HepG2 (cell line): ENCODE data around the gene TENM3. TPM values are rescaled to one million over a fixed set of nuclear protein-coding genes. Genes with fewer than 3 reads are reported as not detected.
A peak's percentile ranks its signal among the peaks of the same experiment; 100 is the strongest.

Experiments used
- ATAC-seq: fragments of 200-7000 bp; cut with Tn5 transposase; 3 replicates; pipeline ENCODE4 v1.9.1; 2020; ENCODE audit warnings: mild to moderate bottlenecking, moderate library complexity
- BruUV-seq: library from RNA; stranded (reverse); fragments of 400-500 nt; replicated peaks from 2 replicates; lab custom pipeline; 2021; lab: Mats Ljungman, UMichigan
- CTCF ChIA-PET: fragments of 300-600 bp; formaldehyde crosslinking; extraction: SDS; loops from one replicate; lab custom pipeline; 2021; ENCODE audit warnings: low total read pairs, inconsistent platforms, low intra/inter-chr PET ratio; lab: Yijun Ruan, JAX
- POLR2A ChIA-PET: fragments of 350-600 bp; sonication (Branson Sonifier 250); formaldehyde crosslinking; loops from one replicate; lab custom pipeline; 2020; ENCODE audit warnings: antibody characterized with exemption, inconsistent platforms; lab: Yijun Ruan, JAX
- DNase-seq: peaks from one replicate; pipeline ENCODE4 v3.0.0-alpha.2; 2015; ENCODE audit warnings: low spot score
- FAIRE-seq: peaks from 3 replicates; lab custom pipeline; 2011; peaks lifted over from hg19 to GRCh38; lab: Jason Lieb, UNC
- H2AFZ ChIP-seq: one replicate; pipeline ENCODE4 v1.6.1; 2011; ENCODE audit warnings: low read length, inconsistent platforms
- H3K27ac ChIP-seq: fragments of 300-600 bp; 3 replicates; pipeline ENCODE4 v1.8.0; 2011; ENCODE audit warnings: mixed run types, mild to moderate bottlenecking, mixed read lengths, low read length, inconsistent platforms; ENCODE audit not compliant: insufficient read depth; ENCODE audit errors: extremely low read length
- H3K27me3 ChIP-seq, 2 experiments: fragments of 200-600 bp in 1 of 2; 2 replicates in 1 of 2; 3 replicates in 1 of 2; pipeline versions ENCODE4 v1.6.0 to v1.8.0; 2011; ENCODE audit warnings: low read length in 2 of 2, mild to moderate bottlenecking in 2 of 2, moderate library complexity in 2 of 2, inconsistent platforms in 1 of 2; ENCODE audit not compliant: insufficient read depth in 2 of 2, control insufficient read depth in 1 of 2
- H3K36me3 ChIP-seq, 2 experiments: fragments of 200-600 bp in 1 of 2; replicated peaks in 1 of 2; 2 replicates in 1 of 2; 3 replicates in 1 of 2; pipeline versions ENCODE4 v1.5.1 to v1.8.0; 2011; ENCODE audit warnings: low read length in 2 of 2, inconsistent platforms in 1 of 2; ENCODE audit not compliant: insufficient read depth in 2 of 2, control insufficient read depth in 1 of 2
- H3K4me1 ChIP-seq: 2 replicates; pipeline ENCODE4 v1.5.1; 2012; ENCODE audit warnings: low read length, inconsistent platforms; ENCODE audit not compliant: insufficient read depth
- H3K4me2 ChIP-seq: 2 replicates; pipeline ENCODE4 v1.6.0; 2011; ENCODE audit warnings: low read depth, low read length, inconsistent platforms
- H3K4me3 ChIP-seq, 3 experiments: fragments of 200-600 bp in 1 of 3; sonication (generic), shearing (Covaris generic) in 1 of 3; replicated peaks in 1 of 3; 2 replicates each; pipeline ENCODE4 v1.5.1; 2011 to 2016; ENCODE audit warnings: low read length in 3 of 3, inconsistent platforms in 2 of 3, low read depth in 2 of 3, mild to moderate bottlenecking in 2 of 3, control low read depth in 1 of 3, mixed read lengths in 1 of 3; ENCODE audit not compliant: insufficient read depth in 1 of 3
- H3K79me2 ChIP-seq: one replicate; pipeline ENCODE4 v1.6.1; 2011; ENCODE audit warnings: low read length, inconsistent platforms; ENCODE audit not compliant: insufficient read depth
- H3K9ac ChIP-seq: 2 replicates; pipeline ENCODE4 v1.6.0; 2011; ENCODE audit warnings: mild to moderate bottlenecking, low read depth, low read length, inconsistent platforms; ENCODE audit not compliant: insufficient read depth
- H3K9me3 ChIP-seq: 2 replicates; pipeline ENCODE4 v1.5.1; 2012; ENCODE audit warnings: mild to moderate bottlenecking, low read length
- H4K20me1 ChIP-seq: 2 replicates; pipeline ENCODE4 v1.6.0; 2011; ENCODE audit warnings: inconsistent platforms, mild to moderate bottlenecking, low read length, moderate library complexity; ENCODE audit not compliant: insufficient read depth
- AGO1 ChIP-seq: fragments of 200-400 bp; formaldehyde crosslinking; IDR thresholded peaks from 2 replicates; pipeline ENCODE4 v1.6.1; 2017; ENCODE audit warnings: mild to moderate bottlenecking, low read depth, low read length, moderate library complexity; ENCODE audit not compliant: poor library complexity, severe bottlenecking
- DR1 ChIP-seq: sonication (generic); formaldehyde crosslinking; IDR thresholded peaks from 2 replicates; pipeline ENCODE4 v1.8.0; 2021; ENCODE audit warnings: mild to moderate bottlenecking, missing genetic modification reagents, inconsistent platforms
- ELF4 ChIP-seq: sonication (generic); formaldehyde crosslinking; IDR thresholded peaks from 2 replicates; pipeline ENCODE4 v1.5.0; 2020; ENCODE audit warnings: missing genetic modification reagents, mild to moderate bottlenecking, moderate library complexity, borderline replicate concordance
- RFXANK ChIP-seq: IDR thresholded peaks from 2 replicates; pipeline ENCODE4 v1.6.1; 2016
- SALL2 ChIP-seq: sonication (generic); formaldehyde crosslinking; IDR thresholded peaks from 2 replicates; pipeline ENCODE4 v1.8.1; 2023; ENCODE audit warnings: mild to moderate bottlenecking, missing genetic modification reagents, inconsistent platforms
- ZFP1 ChIP-seq: IDR thresholded peaks from 2 replicates; pipeline ENCODE4 v1.6.1; 2016
- ZFP36L1 ChIP-seq: sonication (generic); formaldehyde crosslinking; IDR thresholded peaks from 2 replicates; pipeline ENCODE4 v1.8.0; 2022; ENCODE audit warnings: mild to moderate bottlenecking, missing genetic modification reagents, moderate library complexity
- ZFP36L2 ChIP-seq: sonication (generic); formaldehyde crosslinking; IDR thresholded peaks from 2 replicates; pipeline ENCODE4 v1.4.0; 2020; ENCODE audit warnings: missing genetic modification reagents
- ZNF20 ChIP-seq: sonication (generic); formaldehyde crosslinking; IDR thresholded peaks from 2 replicates; pipeline ENCODE4 v1.4.0; 2020; ENCODE audit warnings: mild to moderate bottlenecking, moderate library complexity, missing genetic modification reagents
- ZNF562 ChIP-seq: sonication (generic); formaldehyde crosslinking; IDR thresholded peaks from 2 replicates; pipeline ENCODE4 v1.8.0; 2022; ENCODE audit warnings: missing genetic modification reagents, borderline replicate concordance
- ZNF652 ChIP-seq: IDR thresholded peaks from 2 replicates; pipeline ENCODE4 v1.6.1; 2016; ENCODE audit warnings: low read depth, borderline replicate concordance
- ZNF780A ChIP-seq: sonication (generic); formaldehyde crosslinking; IDR thresholded peaks from 2 replicates; pipeline ENCODE4 v1.8.0; 2022; ENCODE audit warnings: mild to moderate bottlenecking, missing genetic modification reagents, moderate library complexity
- WGBS: methylation state at CpG from one replicate; pipeline ENCODE4 v1.1.6; 2017; ENCODE audit warnings: low lambda C conversion rate; 5-methylcytosine and 5-hydroxymethylcytosine counted together
- in situ Hi-C: cut with HindIII; loops from 2 replicates; pipeline ENCODE4 v1.10.0; 2017; ENCODE audit warnings: low pct_unique_long_range_greater_than_20kb; ENCODE audit not compliant: extremely low pct_ligation_motif_present
- intact Hi-C: fragments of 100-400 bp; cut with micrococcal nuclease; formaldehyde crosslinking; loops from one replicate; pipeline ENCODE4 v1.10.0; 2022; ENCODE audit not compliant: unreplicated experiment
- polyA plus RNA-seq, 8 experiments: library from polyadenylated mRNA; depleted of rRNA in 3 of 8; stranded (reverse) in 7 of 8; unstranded in 1 of 8; fragments of >200 nt; fragmentation: Illumina TruSeq in 4 of 8; extraction: Trizol in 4 of 8; gene quantifications; 2 replicates each; pipeline versions ENCODE4 v1.2.1 to v1.2.3, GENCODE V29; 2011 to 2016; ENCODE audit warnings: low read depth in 4 of 8, missing spikeins in 1 of 8, mixed read lengths in 1 of 8; ENCODE audit not compliant: insufficient read depth in 1 of 8
- total RNA-seq, 5 experiments: library from RNA; depleted of rRNA; stranded (reverse); fragments of >200 nt; fragmentation: Illumina TruSeq; extraction: Trizol; gene quantifications; 2 replicates each; pipeline ENCODE4 v1.2.3, GENCODE V29; 2016; ENCODE audit warnings: low read depth in 1 of 5
- TF ChIP-seq, protein P1 (sequence below): sonication (generic); formaldehyde crosslinking; IDR thresholded peaks from 2 replicates; pipeline ENCODE4 v1.4.0; 2020; ENCODE audit warnings: missing genetic modification reagents, borderline replicate concordance

Gene TENM3
- total and polyA plus RNA-seq, 2 of the 13 experiments (the other 11 are each of a cell fraction or from before 2014, with no cell fraction given): 0.04 TPM; not detected in 1

DNA sequence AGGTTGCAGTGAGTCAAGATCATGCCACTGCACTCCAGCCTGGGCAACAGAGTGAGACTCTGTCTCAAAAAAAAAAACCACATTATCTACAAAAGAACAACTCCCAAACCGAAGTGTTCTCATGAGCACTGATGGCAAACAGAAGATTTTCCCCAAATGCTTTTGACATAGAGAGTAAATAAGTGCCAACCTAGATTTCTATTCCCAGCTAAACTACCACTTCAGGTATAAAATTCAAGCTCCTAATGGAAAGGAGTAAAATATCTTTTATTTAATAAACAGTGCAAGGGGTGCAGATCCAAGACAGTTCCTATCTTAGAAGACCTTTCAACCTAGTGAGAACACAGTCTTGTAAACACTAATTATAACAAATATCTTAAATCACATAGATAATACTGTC lies 170.3 kb downstream of the TENM3 start:
- BruUV-seq: no TSS peak
- Histone ChIP-seq H3K4me2 (no peak overlapping the region), H3K36me3 (no peaks in the 10 kb centered on the region), H3K27me3 (peaks cover 0 to 5% of the 10 kb centered on the region in 2 experiments; a peak in 1 of 5 replicates), H3K79me2 (no peaks in the 10 kb centered on the region), H3K4me1 (no peaks in the 10 kb centered on the region), H3K9ac (no peak overlapping the region), H4K20me1 (no peaks in the 10 kb centered on the region), H3K27ac (no peak overlapping the region), H3K9me3 (peaks cover 9% of the 10 kb centered on the region), H3K4me3 (no peak overlapping the region), H2AFZ (no peak overlapping the region)
- intact Hi-C loops: no loop called here
- 4% methylated on average over 1 of the region's 1 CpG for WGBS
- FAIRE-seq (no peak), DNase-seq (no peak), ATAC-seq (no peak)
- in situ Hi-C loops: no loop called here
- ChIA-PET CTCF (no interaction called here), POLR2A (no interaction called here)
- TF ChIP-seq RFXANK (no peak), DR1 (CRISPR knock-in tag) (no peak), ZFP1 (CRISPR knock-in tag) (peak; percentile 27; the same call in 1 of the 2 replicates)

DNA sequence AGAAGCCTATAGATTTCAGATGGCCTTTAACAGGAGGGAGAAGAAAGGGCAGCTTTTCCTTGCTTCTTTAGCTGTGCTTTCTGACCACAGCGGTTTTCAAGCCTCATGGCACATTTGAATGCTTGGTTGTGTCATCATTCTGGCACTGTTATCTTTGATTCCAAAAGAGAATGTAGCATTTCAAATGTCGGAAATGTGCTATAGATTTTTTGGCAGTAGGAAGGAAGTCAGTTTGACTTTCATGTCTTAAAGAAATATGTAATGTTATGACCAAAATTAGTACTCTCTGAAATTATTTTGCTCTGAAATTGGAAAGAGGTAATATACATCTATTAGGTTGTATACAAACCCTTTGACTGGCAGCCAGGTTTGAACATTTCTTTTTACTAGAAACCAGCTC lies 171.9 kb downstream of the TENM3 start:
- no peaks in the 10 kb centered on the region for H3K4me1 ChIP-seq
- no peak overlapping the region for H3K4me3 ChIP-seq
- peaks cover 9% of the 10 kb centered on the region for H3K9me3 ChIP-seq
- H2AFZ ChIP-seq: no peak overlapping the region
- no peaks in the 10 kb centered on the region for H3K27me3 ChIP-seq
- no peaks in the 10 kb centered on the region for H3K36me3 ChIP-seq
- in situ Hi-C loops: no loop called here
- no peak for DNase-seq
- H3K4me2 ChIP-seq: no peak overlapping the region
- no peaks in the 10 kb centered on the region for H3K79me2 ChIP-seq
- ATAC-seq: no peak
- no peak overlapping the region for H3K9ac ChIP-seq
- BruUV-seq: no TSS peak
- intact Hi-C loops: no loop called here
- POLR2A ChIA-PET: no interaction called here
- WGBS: 0% methylated on average over 2 of the region's 2 CpGs
- no peak for FAIRE-seq
- no peak overlapping the region for H3K27ac ChIP-seq
- CTCF ChIA-PET: no interaction called here
- H4K20me1 ChIP-seq: no peaks in the 10 kb centered on the region
- TF ChIP-seq AGO1: no peak
- no peak for TF ChIP-seq ZNF780A (CRISPR knock-in tag)
- TF ChIP-seq, protein P1, sequence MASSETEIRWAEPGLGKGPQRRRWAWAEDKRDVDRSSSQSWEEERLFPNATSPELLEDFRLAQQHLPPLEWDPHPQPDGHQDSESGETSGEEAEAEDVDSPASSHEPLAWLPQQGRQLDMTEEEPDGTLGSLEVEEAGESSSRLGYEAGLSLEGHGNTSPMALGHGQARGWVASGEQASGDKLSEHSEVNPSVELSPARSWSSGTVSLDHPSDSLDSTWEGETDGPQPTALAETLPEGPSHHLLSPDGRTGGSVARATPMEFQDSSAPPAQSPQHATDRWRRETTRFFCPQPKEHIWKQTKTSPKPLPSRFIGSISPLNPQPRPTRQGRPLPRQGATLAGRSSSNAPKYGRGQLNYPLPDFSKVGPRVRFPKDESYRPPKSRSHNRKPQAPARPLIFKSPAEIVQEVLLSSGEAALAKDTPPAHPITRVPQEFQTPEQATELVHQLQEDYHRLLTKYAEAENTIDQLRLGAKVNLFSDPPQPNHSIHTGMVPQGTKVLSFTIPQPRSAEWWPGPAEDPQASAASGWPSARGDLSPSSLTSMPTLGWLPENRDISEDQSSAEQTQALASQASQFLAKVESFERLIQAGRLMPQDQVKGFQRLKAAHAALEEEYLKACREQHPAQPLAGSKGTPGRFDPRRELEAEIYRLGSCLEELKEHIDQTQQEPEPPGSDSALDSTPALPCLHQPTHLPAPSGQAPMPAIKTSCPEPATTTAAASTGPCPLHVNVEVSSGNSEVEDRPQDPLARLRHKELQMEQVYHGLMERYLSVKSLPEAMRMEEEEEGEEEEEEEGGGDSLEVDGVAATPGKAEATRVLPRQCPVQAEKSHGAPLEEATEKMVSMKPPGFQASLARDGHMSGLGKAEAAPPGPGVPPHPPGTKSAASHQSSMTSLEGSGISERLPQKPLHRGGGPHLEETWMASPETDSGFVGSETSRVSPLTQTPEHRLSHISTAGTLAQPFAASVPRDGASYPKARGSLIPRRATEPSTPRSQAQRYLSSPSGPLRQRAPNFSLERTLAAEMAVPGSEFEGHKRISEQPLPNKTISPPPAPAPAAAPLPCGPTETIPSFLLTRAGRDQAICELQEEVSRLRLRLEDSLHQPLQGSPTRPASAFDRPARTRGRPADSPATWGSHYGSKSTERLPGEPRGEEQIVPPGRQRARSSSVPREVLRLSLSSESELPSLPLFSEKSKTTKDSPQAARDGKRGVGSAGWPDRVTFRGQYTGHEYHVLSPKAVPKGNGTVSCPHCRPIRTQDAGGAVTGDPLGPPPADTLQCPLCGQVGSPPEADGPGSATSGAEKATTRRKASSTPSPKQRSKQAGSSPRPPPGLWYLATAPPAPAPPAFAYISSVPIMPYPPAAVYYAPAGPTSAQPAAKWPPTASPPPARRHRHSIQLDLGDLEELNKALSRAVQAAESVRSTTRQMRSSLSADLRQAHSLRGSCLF (CRISPR knock-in tag): no peak
- no peak for TF ChIP-seq SALL2 (CRISPR knock-in tag)
- no peak for TF ChIP-seq ZNF20
- no peak for TF ChIP-seq ZFP36L1 (CRISPR knock-in tag)
- no peak for TF ChIP-seq ZNF562 (CRISPR knock-in tag)
- TF ChIP-seq ZNF652 (CRISPR knock-in tag): no peak
- no peak for TF ChIP-seq ELF4 (CRISPR knock-in tag)
- no peak for TF ChIP-seq ZFP36L2 (CRISPR knock-in tag)
